ENCODE data around the gene GOLGA7B. TPM values are rescaled to one million over a fixed set of nuclear protein-coding genes. Genes with fewer than 3 reads are reported as not detected.

GOLGA7B gene
- total and polyA plus RNA-seq, 2 of the 4 experiments (the other 2 are of a cell fraction): not detected

DNA sequence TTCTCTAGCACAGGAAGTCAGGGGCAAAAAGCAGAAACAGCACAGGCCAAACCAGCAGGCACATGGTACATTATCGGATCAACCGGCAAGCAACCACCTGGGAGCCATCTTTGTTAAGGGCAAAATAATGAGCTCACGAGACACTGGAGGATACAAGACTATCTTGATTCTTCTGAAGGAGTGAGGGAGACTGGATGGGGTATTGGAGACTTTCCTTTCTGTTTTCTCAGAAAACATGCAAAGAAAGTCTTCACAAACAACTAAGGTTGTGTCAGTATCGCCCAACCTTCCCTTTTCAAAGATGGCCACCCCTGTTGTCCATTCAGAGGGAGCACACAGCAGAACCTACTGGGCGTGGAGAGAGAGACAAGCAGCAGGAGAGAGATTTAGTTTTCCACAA, 29.6 kb downstream of the GOLGA7B start:
- H3K4me2 ChIP-seq (ENCODE audit: low read depth, low read length): no peak overlapping the region
- WGBS, 2 experiments (ENCODE audit: extremely low coverage in 2 of 2, insufficient read length in 1 of 2): no CpG with 5 or more reads among the region's 5 CpGs
- intact Hi-C loops (cut with micrococcal nuclease): no loop called here
- no peak for DNase-seq
- dilution Hi-C loops (cut with HindIII; ENCODE audit: low sequenced_read_pairs, unreplicated experiment): no loop called here
- no peak overlapping the region for H4K8ac ChIP-seq (ENCODE audit: low read depth in 2 of 2, low read length in 2 of 2)
- H3K79me1 ChIP-seq (ENCODE audit: low read depth in 1 of 2, low read length in 2 of 2): no peaks in the 10 kb centered on the region
- H2BK5ac ChIP-seq (ENCODE audit: low read depth, low read length, poor library complexity, severe bottlenecking): no peak overlapping the region
- no peaks in the 10 kb centered on the region for H3K36me3 ChIP-seq (ENCODE audit: control insufficient read depth, insufficient read depth, low read length)
- no peak overlapping the region for H3K9ac ChIP-seq (ENCODE audit: low read depth, low read length)
- CTCF ChIA-PET: interaction anchor here (0.8 kb wide), 1 partner anchor 9 kb away, joined by 3 read pairs; no protein-coding TSS in a partner anchor
- H4K20me1 ChIP-seq (ENCODE audit: insufficient read depth, low read length): no peaks in the 10 kb centered on the region
- no peak overlapping the region for H3K56ac ChIP-seq (ENCODE audit: extremely low read depth, insufficient read depth, low read length)
- no peak overlapping the region for H2AK9ac ChIP-seq (replicated peaks; ENCODE audit: low read depth, low read length, poor library complexity)
- peaks cover 11% of the 10 kb centered on the region for H3K27me3 ChIP-seq (ENCODE audit: control insufficient read depth, insufficient read depth, low read length)
- no peak overlapping the region for H4K5ac ChIP-seq (ENCODE audit: low read depth, low read length)
- H3K14ac ChIP-seq (replicated peaks; ENCODE audit: low read depth, low read length): no peak overlapping the region
- no peak overlapping the region for H2AK5ac ChIP-seq (ENCODE audit: low read depth, low read length)
- ATAC-seq (ENCODE audit: low read depth): no peak
- no peak overlapping the region for H3K4ac ChIP-seq (ENCODE audit: low read depth, low read length)
- no peak overlapping the region for H3K27ac ChIP-seq (ENCODE audit: insufficient read depth, low read length)
- H3K23ac ChIP-seq (ENCODE audit: low read depth, low read length): no peak overlapping the region
- POLR2A ChIA-PET (ENCODE audit: unreplicated experiment): no interaction called here
- H3K18ac ChIP-seq (ENCODE audit: low read depth, low read length): no peak overlapping the region
- no peak overlapping the region for H2AFZ ChIP-seq (replicated peaks; ENCODE audit: low read length, poor library complexity)
- H3K9me1 ChIP-seq (ENCODE audit: insufficient read depth, low read length): no peaks in the 10 kb centered on the region
- no TSS peak for BruUV-seq (replicated peaks)
- no peaks in the 10 kb centered on the region for H3K4me1 ChIP-seq (ENCODE audit: control insufficient read depth, insufficient read depth, low read length)
- H2BK15ac ChIP-seq (ENCODE audit: low read depth, low read length): no peak overlapping the region
- TF ChIP-seq CHD1 (IDR thresholded peaks at IDR 0.05; ENCODE audit: low read depth, low read length): no peak
- no peak for TF ChIP-seq RFX5 (IDR thresholded peaks at IDR 0.05; ENCODE audit: low read depth, low read length)
- no peak overlapping the region for H3K4me3 ChIP-seq (ENCODE audit: insufficient read depth, low read depth, low read length)
- no peak overlapping the region for H2BK120ac ChIP-seq (ENCODE audit: low read depth, low read length)
- no peaks in the 10 kb centered on the region for H3K9me3 ChIP-seq (ENCODE audit: control insufficient read depth, insufficient read depth, low read length)
- H4K91ac ChIP-seq (ENCODE audit: insufficient read depth, low read depth, low read length): no peak overlapping the region
- in situ Hi-C loops (cut with MboI; ENCODE audit: low sequenced_read_pairs): no loop called here
- H2BK20ac ChIP-seq (ENCODE audit: low read depth, low read length): no peak overlapping the region
